ENCODE measurements around the gene ING3. TPM values are rescaled to one million over a fixed set of nuclear protein-coding genes. Genes with fewer than 3 reads are reported as not detected.

The ING3 gene
- total and polyA plus RNA-seq, 9 of the 15 experiments (the other 6 are each of a cell fraction or from before 2014, with no cell fraction given): 22.8 to 233 (median 50.4) TPM

GRCh38 chr7:120966961-120967360 is 16.4 kb downstream of the ING3 start:
- H3K27me3 ChIP-seq (ENCODE audit: control insufficient read depth in 2 of 2, insufficient read depth in 2 of 2, low read length in 2 of 2): no peaks in the 10 kb centered on the region
- ATAC-seq: no peak
- POLR2A ChIA-PET: no interaction called here
- H3K4me1 ChIP-seq (replicated peaks in 1 of 2; ENCODE audit: control insufficient read depth in 2 of 2, insufficient read depth in 2 of 2, low read length in 2 of 2): no peaks in the 10 kb centered on the region
- H3K9me1 ChIP-seq (ENCODE audit: control insufficient read depth, insufficient read depth, low read length): no peaks in the 10 kb centered on the region
- intact Hi-C loops (cut with micrococcal nuclease): no loop called here
- no peaks in the 10 kb centered on the region for H4K20me1 ChIP-seq (replicated peaks; ENCODE audit: control insufficient read depth, insufficient read depth, low read length)
- H3K79me2 ChIP-seq (ENCODE audit: control insufficient read depth, insufficient read depth, low read length): peaks cover 6% of the 10 kb centered on the region
- TF ChIP-seq THAP7 (CRISPR knock-in tag; IDR thresholded peaks at IDR 0.05) (no peak), USF1 (CRISPR knock-in tag; IDR thresholded peaks at IDR 0.05) (no peak), ZBTB40 (IDR thresholded peaks at IDR 0.05) (no peak), ZBTB40 (CRISPR knock-in tag; IDR thresholded peaks at IDR 0.05) (no peak), ARID3B (CRISPR knock-in tag; IDR thresholded peaks at IDR 0.05; ENCODE audit: borderline replicate concordance) (no peak), ZSCAN29 (IDR thresholded peaks at IDR 0.05) (no peak)
- no peak overlapping the region for H3K9ac ChIP-seq (ENCODE audit: insufficient read depth in 1 of 2, low read depth in 2 of 2, low read length in 2 of 2)
- no peak overlapping the region for H3K27ac ChIP-seq (ENCODE audit: extremely low read depth, low read depth, low read length)
- H3K36me3 ChIP-seq (ENCODE audit: control insufficient read depth, insufficient read depth, low read length): peaks cover 78% of the 10 kb centered on the region
- CTCF ChIA-PET (ENCODE audit: low intra/inter-chr PET ratio): no interaction called here
- no peaks in the 10 kb centered on the region for H3K9me3 ChIP-seq (replicated peaks; ENCODE audit: control insufficient read depth, insufficient read depth, low read depth, low read length)
- H3K4me2 ChIP-seq (ENCODE audit: insufficient read depth, low read length): no peak overlapping the region
- no peak overlapping the region for H3K4me3 ChIP-seq
- no peak for FAIRE-seq
- H2AFZ ChIP-seq (ENCODE audit: low read depth, low read length): no peak overlapping the region
- no TSS peak for BruUV-seq (replicated peaks)
- no peak for DNase-seq (ENCODE audit: extremely low read depth in 1 of 4, low spot score in 3 of 4)
- in situ Hi-C loops (cut with MboI): no loop called here
